ENCODE data around the gene CEP131.

CEP131 gene

GRCh38 chr17:81164371-81165245 is 58.2 kb downstream of the CEP131 start:
- ChIA-PET POLR2A (no interaction called here), CTCF (no interaction called here)
- no peak for DNase-seq (ENCODE audit: extremely low spot score)
- TF ChIP-seq FOXA1 (IDR thresholded peaks at IDR 0.05) (no peak), PKNOX1 (IDR thresholded peaks at IDR 0.05) (no peak), ZNF384 (IDR thresholded peaks at IDR 0.05) (no peak), CTBP1 (IDR thresholded peaks at IDR 0.05; ENCODE audit: borderline replicate concordance) (no peak), ARNT (IDR thresholded peaks at IDR 0.05) (no peak), L3MBTL2 (conservative IDR thresholded peaks at IDR 0.05) (no peak), SUZ12 (IDR thresholded peaks at IDR 0.05) (no peak), NFRKB (IDR thresholded peaks at IDR 0.05) (no peak), LEF1 (IDR thresholded peaks at IDR 0.05; ENCODE audit: borderline replicate concordance) (no peak), HDGF (IDR thresholded peaks at IDR 0.05; ENCODE audit: borderline replicate concordance) (no peak), ELF4 (IDR thresholded peaks at IDR 0.05) (no peak), TARDBP (IDR thresholded peaks at IDR 0.05) (no peak), FOXK2 (IDR thresholded peaks at IDR 0.05) (no peak), SP1 (IDR thresholded peaks at IDR 0.05) (no peak)

DNA sequence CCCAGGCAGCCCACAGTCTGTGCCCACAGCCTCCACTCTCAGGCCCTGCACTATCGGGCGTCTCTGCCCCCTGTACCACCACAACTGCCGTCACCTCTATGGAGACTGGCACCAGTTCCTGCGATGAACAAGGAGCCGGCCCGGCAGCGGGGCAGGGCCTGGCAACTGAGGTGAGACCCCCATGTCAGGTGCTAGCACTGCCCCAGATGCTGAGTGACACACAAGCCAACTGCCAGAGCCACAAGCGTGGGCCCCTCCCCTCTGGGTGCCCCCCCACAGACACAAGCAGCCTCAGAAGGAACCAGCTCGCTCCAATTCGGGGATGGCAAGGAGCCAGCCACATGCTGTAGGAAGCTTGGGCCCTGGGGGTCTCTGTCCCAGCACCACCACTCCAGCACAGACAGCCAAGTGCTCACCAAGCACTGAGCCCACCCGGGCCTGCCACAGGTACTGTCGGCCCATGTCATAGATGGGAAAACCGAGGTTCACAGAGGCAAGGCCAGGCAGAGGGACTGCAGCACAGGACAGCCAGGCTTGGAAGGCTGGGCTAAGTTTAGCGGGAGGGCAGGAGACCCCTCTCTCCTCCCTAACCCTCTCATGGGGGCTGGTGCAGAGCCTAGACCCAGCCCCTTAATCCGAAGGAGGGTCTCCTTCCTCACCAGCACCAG is 58.9 kb downstream of the CEP131 start:
- POLR2A ChIA-PET = no interaction called here
- CTCF ChIA-PET = no interaction called here
- no peak for DNase-seq (ENCODE audit: extremely low spot score)
- TF ChIP-seq TARDBP (IDR thresholded peaks at IDR 0.05) = no peak
- no peak for TF ChIP-seq SP1 (IDR thresholded peaks at IDR 0.05)
- no peak for TF ChIP-seq FOXA1 (IDR thresholded peaks at IDR 0.05)
- TF ChIP-seq ZNF384 (IDR thresholded peaks at IDR 0.05) = no peak
- no peak for TF ChIP-seq LEF1 (IDR thresholded peaks at IDR 0.05; ENCODE audit: borderline replicate concordance)

DNA sequence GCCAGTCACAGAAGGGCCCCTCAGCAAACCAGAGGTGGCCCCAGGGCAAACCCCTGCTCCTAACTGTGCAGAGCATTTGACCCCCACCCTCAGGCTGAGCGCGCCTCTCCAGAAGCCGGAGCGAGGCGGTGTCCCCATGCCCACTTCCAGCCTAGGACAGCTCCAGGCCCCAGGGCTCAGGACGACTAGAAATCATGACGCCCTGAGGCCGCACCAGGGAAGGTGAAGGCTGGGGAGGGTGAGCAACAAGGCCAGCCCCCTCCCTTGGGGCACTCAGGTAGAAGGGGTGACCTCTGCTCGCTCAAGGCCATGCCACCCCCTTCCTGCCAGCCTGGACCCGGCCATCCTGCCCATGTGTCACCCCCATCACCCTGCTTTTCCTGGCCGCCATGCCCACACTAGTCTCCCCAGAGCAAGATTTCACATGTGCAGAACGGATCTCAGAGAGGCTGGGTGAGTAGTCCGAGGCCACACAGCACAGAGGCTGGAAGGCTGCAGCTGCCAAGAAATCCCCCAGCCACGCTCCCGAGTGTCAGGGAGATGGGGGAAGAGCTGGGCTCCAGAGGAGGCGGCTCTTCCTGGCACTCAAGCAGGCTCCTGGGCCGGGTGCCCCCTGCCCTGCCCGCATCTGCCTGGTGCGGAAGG is 59.6 kb downstream of the CEP131 start:
- ChIA-PET POLR2A (no interaction called here), CTCF (interaction anchor here (0.7 kb wide), 1 partner anchor 16 kb away, joined by 3 read pairs; no protein-coding TSS in a partner anchor)
- TF ChIP-seq PKNOX1 (IDR thresholded peaks at IDR 0.05) (no peak), HDGF (IDR thresholded peaks at IDR 0.05; ENCODE audit: borderline replicate concordance) (no peak), NFRKB (IDR thresholded peaks at IDR 0.05) (no peak), CTBP1 (IDR thresholded peaks at IDR 0.05; ENCODE audit: borderline replicate concordance) (no peak), FOXA1 (IDR thresholded peaks at IDR 0.05) (no peak), SP1 (IDR thresholded peaks at IDR 0.05) (no peak), BHLHE40 (IDR thresholded peaks at IDR 0.05; ENCODE audit: borderline replicate concordance) (no peak), SUZ12 (IDR thresholded peaks at IDR 0.05) (no peak), FOXK2 (IDR thresholded peaks at IDR 0.05) (no peak), ZNF384 (IDR thresholded peaks at IDR 0.05) (no peak), ARNT (IDR thresholded peaks at IDR 0.05) (no peak), L3MBTL2 (conservative IDR thresholded peaks at IDR 0.05) (no peak), TARDBP (IDR thresholded peaks at IDR 0.05) (no peak), FOXM1 (IDR thresholded peaks at IDR 0.05; ENCODE audit: borderline replicate concordance) (no peak), ELF4 (IDR thresholded peaks at IDR 0.05) (no peak)
- DNase-seq (ENCODE audit: extremely low spot score) = no peak

DNA sequence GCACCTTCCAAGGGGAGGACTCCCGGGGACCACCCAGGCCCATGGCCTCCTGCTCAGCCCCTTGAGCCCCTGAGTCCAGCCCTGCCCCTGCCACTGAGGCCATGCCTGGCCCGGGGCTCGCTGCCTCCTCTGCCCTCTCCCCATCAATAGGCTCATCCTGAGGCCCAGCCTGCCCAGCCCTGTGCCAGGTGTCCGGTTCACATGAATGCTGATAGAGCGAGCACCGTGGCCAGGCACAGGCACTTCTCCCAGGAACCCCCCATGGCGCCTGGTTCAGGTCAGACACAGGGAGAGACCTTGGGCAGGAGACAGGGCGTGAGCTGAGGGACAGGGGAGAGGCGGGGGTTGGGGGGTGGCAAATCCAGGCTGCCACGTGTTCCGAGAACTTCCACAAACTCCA is 60.3 kb downstream of the CEP131 start:
- ChIA-PET POLR2A (no interaction called here), CTCF (interaction anchor here (0.7 kb wide), 1 partner anchor 17 kb away, joined by 3 read pairs; no protein-coding TSS in a partner anchor)
- no peak for TF ChIP-seq L3MBTL2 (conservative IDR thresholded peaks at IDR 0.05)
- TF ChIP-seq FOXM1 (IDR thresholded peaks at IDR 0.05; ENCODE audit: borderline replicate concordance) = no peak
- no peak for TF ChIP-seq LEF1 (IDR thresholded peaks at IDR 0.05; ENCODE audit: borderline replicate concordance)
- TF ChIP-seq NFRKB (IDR thresholded peaks at IDR 0.05) = no peak
- TF ChIP-seq ARNT (IDR thresholded peaks at IDR 0.05) = no peak
- no peak for TF ChIP-seq FOXK2 (IDR thresholded peaks at IDR 0.05)
- no peak for TF ChIP-seq ELF4 (IDR thresholded peaks at IDR 0.05)
- no peak for TF ChIP-seq SP1 (IDR thresholded peaks at IDR 0.05)
- no peak for TF ChIP-seq TARDBP (IDR thresholded peaks at IDR 0.05)
- DNase-seq (ENCODE audit: extremely low spot score) = no peak

DNA sequence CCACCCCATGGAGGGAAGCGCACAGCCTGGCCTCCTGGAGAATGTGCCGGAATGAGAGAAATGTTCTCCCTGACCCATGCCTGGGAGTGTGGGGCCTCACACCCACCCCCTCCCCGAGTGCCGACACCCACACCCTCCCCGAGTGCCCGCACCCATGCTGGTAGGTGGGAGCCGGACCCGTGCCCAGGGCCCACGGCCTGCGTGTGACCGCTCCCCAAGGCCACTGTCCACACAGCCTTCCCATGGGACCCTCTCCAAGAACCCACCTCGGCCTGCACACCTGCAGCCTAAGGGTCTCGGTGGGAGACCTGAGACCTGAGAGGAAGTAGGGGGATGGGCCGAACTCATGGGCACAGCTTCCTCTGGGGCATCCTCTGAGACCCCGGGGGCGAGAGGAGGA is 60.8 kb downstream of the CEP131 start:
- TF ChIP-seq CTBP1 (IDR thresholded peaks at IDR 0.05; ENCODE audit: borderline replicate concordance) (no peak), HDGF (IDR thresholded peaks at IDR 0.05; ENCODE audit: borderline replicate concordance) (no peak), L3MBTL2 (conservative IDR thresholded peaks at IDR 0.05) (no peak), ZNF384 (IDR thresholded peaks at IDR 0.05) (no peak), TARDBP (IDR thresholded peaks at IDR 0.05) (no peak), SP1 (IDR thresholded peaks at IDR 0.05) (no peak), BHLHE40 (IDR thresholded peaks at IDR 0.05; ENCODE audit: borderline replicate concordance) (no peak), FOXA1 (IDR thresholded peaks at IDR 0.05) (no peak), PKNOX1 (IDR thresholded peaks at IDR 0.05) (no peak), LEF1 (IDR thresholded peaks at IDR 0.05; ENCODE audit: borderline replicate concordance) (no peak), NFRKB (IDR thresholded peaks at IDR 0.05) (no peak), FOXK2 (IDR thresholded peaks at IDR 0.05) (no peak), ARNT (IDR thresholded peaks at IDR 0.05) (no peak), ELF4 (IDR thresholded peaks at IDR 0.05) (no peak)
- no peak for DNase-seq (ENCODE audit: extremely low spot score)
- CTCF ChIA-PET = no interaction called here
- POLR2A ChIA-PET = no interaction called here
